Measurements from ENCODE around the gene CD8A. TPM values are rescaled to one million over a fixed set of nuclear protein-coding genes. Genes with fewer than 3 reads are reported as not detected.
A peak's percentile ranks its signal among the peaks of the same experiment; 100 is the strongest.

The CD8A gene
- total RNA-seq, 1 donor from 2014 or later: 0.19 TPM

GRCh38 chr2:86772611-86773010 is 18.1 kb downstream of the CD8A start:
- H3K36me3 Mint-ChIP-seq (ENCODE audit: insufficient read depth): peaks cover 26% of the 10 kb centered on the region
- no peak overlapping the region for H3K4me3 Mint-ChIP-seq (ENCODE audit: low read depth)
- H3K27ac Mint-ChIP-seq: no peak overlapping the region
- DNase-seq (ENCODE audit: low spot score, unreplicated experiment): no peak
- no peaks in the 10 kb centered on the region for H3K4me1 Mint-ChIP-seq (ENCODE audit: low read depth)
- H3K27me3 Mint-ChIP-seq: no peaks in the 10 kb centered on the region
- no peak for TF ChIP-seq CTCF (IDR thresholded peaks at IDR 0.05; ENCODE audit: unreplicated experiment)
- no peaks in the 10 kb centered on the region for H3K9me3 Mint-ChIP-seq (ENCODE audit: low read depth)

GRCh38 chr2:86770816-86771301 is 19.9 kb downstream of the CD8A start:
- H3K4me1 Mint-ChIP-seq (ENCODE audit: low read depth): no peaks in the 10 kb centered on the region
- no peaks in the 10 kb centered on the region for H3K9me3 Mint-ChIP-seq (ENCODE audit: low read depth)
- no peak overlapping the region for H3K27ac Mint-ChIP-seq
- no peak for DNase-seq (ENCODE audit: low spot score, unreplicated experiment)
- no peak for TF ChIP-seq CTCF (IDR thresholded peaks at IDR 0.05; ENCODE audit: unreplicated experiment)
- H3K27me3 Mint-ChIP-seq: no peaks in the 10 kb centered on the region
- peaks cover 28% of the 10 kb centered on the region for H3K36me3 Mint-ChIP-seq (ENCODE audit: insufficient read depth)
- H3K4me3 Mint-ChIP-seq (ENCODE audit: low read depth): no peak overlapping the region

GRCh38 chr2:86769838-86770237 is 20.9 kb downstream of the CD8A start:
- DNase-seq (ENCODE audit: low spot score, unreplicated experiment): no peak
- Mint-ChIP-seq H3K9me3 (ENCODE audit: low read depth) (no peaks in the 10 kb centered on the region), H3K4me1 (ENCODE audit: low read depth) (no peaks in the 10 kb centered on the region), H3K27ac (no peak overlapping the region), H3K4me3 (ENCODE audit: low read depth) (no peak overlapping the region), H3K36me3 (ENCODE audit: insufficient read depth) (peaks cover 29% of the 10 kb centered on the region), H3K27me3 (no peaks in the 10 kb centered on the region)
- no peak for TF ChIP-seq CTCF (IDR thresholded peaks at IDR 0.05; ENCODE audit: unreplicated experiment)

GRCh38 chr2:86768189-86768949 is 22.3 kb downstream of the CD8A start:
- peak overlapping the region; percentile 33 for H3K27ac Mint-ChIP-seq
- no peak for TF ChIP-seq CTCF (IDR thresholded peaks at IDR 0.05; ENCODE audit: unreplicated experiment)
- H3K4me3 Mint-ChIP-seq (ENCODE audit: low read depth): no peak overlapping the region
- DNase-seq (ENCODE audit: low spot score, unreplicated experiment): no peak
- no peaks in the 10 kb centered on the region for H3K27me3 Mint-ChIP-seq
- H3K9me3 Mint-ChIP-seq (ENCODE audit: low read depth): no peaks in the 10 kb centered on the region
- H3K36me3 Mint-ChIP-seq (ENCODE audit: insufficient read depth): peaks cover 24% of the 10 kb centered on the region
- H3K4me1 Mint-ChIP-seq (ENCODE audit: low read depth): peaks cover 2% of the 10 kb centered on the region

- Mint-ChIP-seq H3K4me1 (ENCODE audit: low read depth) (peaks cover 2% of the 10 kb centered on the region), H3K4me3 (ENCODE audit: low read depth) (no peak overlapping the region), H3K27me3 (no peaks in the 10 kb centered on the region), H3K27ac (no peak overlapping the region), H3K9me3 (ENCODE audit: low read depth) (no peaks in the 10 kb centered on the region), H3K36me3 (ENCODE audit: insufficient read depth) (peaks cover 11% of the 10 kb centered on the region)
- no peak for DNase-seq (ENCODE audit: low spot score, unreplicated experiment)
- no peak for TF ChIP-seq CTCF (IDR thresholded peaks at IDR 0.05; ENCODE audit: unreplicated experiment)
Measured at GRCh38 chr2:86765310-86765695, 25.4 kb downstream of the CD8A start.
